ENCODE measurements around the gene SNX4.

DNA sequence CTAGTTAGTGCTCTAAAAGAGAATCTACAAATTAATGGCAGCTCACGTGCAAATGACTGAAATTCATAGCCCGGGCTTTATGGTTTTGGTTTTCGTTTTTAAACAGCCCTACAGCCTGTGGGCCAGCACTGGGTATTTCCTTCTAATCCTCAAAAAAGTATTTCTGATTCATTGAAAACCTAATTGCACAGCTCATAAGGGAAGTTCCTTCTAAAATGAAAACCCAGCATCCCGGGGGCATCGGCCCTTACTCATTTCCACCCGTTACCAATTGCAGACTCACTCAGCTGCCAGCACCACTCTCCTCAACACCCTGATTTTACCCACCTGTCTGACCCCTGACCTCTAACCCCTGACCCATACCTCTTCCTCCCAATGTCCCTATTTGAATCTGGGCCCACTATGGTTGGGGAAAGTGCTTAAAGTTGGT, 85.4 kb downstream of the SNX4 start:
- TF ChIP-seq, protein P1, sequence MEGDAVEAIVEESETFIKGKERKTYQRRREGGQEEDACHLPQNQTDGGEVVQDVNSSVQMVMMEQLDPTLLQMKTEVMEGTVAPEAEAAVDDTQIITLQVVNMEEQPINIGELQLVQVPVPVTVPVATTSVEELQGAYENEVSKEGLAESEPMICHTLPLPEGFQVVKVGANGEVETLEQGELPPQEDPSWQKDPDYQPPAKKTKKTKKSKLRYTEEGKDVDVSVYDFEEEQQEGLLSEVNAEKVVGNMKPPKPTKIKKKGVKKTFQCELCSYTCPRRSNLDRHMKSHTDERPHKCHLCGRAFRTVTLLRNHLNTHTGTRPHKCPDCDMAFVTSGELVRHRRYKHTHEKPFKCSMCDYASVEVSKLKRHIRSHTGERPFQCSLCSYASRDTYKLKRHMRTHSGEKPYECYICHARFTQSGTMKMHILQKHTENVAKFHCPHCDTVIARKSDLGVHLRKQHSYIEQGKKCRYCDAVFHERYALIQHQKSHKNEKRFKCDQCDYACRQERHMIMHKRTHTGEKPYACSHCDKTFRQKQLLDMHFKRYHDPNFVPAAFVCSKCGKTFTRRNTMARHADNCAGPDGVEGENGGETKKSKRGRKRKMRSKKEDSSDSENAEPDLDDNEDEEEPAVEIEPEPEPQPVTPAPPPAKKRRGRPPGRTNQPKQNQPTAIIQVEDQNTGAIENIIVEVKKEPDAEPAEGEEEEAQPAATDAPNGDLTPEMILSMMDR (IDR thresholded peaks at IDR 0.05), result no peak
- TF ChIP-seq EP300 (IDR thresholded peaks at IDR 0.05), result no peak
